H9 (cell line): ENCODE measurements around the gene DHDDS. TPM values are rescaled to one million over a fixed set of nuclear protein-coding genes. Genes with fewer than 3 reads are reported as not detected.

Experiments
- DNase-seq: peaks from one replicate; pipeline ENCODE4 v3.0.0-alpha.2; 2017
- H2AFZ ChIP-seq: one replicate; pipeline ENCODE4 v1.6.1; 2013; ENCODE audit warnings: mild to moderate bottlenecking, low read length, control low read depth, moderate library complexity
- H2AK5ac ChIP-seq: 2 replicates; pipeline ENCODE4 v1.6.1; 2013; ENCODE audit warnings: low read length, control low read depth, mixed read lengths; ENCODE audit not compliant: insufficient read length
- H2BK120ac ChIP-seq: one replicate; pipeline ENCODE4 v1.6.1; 2013; ENCODE audit warnings: low read depth, mild to moderate bottlenecking, low read length, control low read depth, inconsistent platforms; ENCODE audit not compliant: poor library complexity, severe bottlenecking
- H2BK12ac ChIP-seq: 2 replicates; pipeline ENCODE4 v1.6.1; 2013; ENCODE audit warnings: low read length, control low read depth, mixed read lengths, low read depth; ENCODE audit not compliant: insufficient read length
- H2BK15ac ChIP-seq: 2 replicates; pipeline ENCODE4 v1.6.1; 2013; ENCODE audit warnings: low read depth, low read length, control low read depth
- H2BK20ac ChIP-seq: one replicate; pipeline ENCODE4 v1.6.1; 2013; ENCODE audit warnings: low read depth, mild to moderate bottlenecking, low read length, control low read depth, inconsistent platforms; ENCODE audit not compliant: poor library complexity, severe bottlenecking
- H2BK5ac ChIP-seq: 2 replicates; pipeline ENCODE4 v1.6.1; 2013; ENCODE audit warnings: low read length, control low read depth, mixed read lengths; ENCODE audit not compliant: insufficient read length
- H3K14ac ChIP-seq: 2 replicates; pipeline ENCODE4 v1.6.1; 2013; ENCODE audit warnings: low read length, control low read depth; ENCODE audit not compliant: insufficient read depth
- H3K18ac ChIP-seq: 2 replicates; pipeline ENCODE4 v1.6.1; 2013; ENCODE audit warnings: low read depth, mild to moderate bottlenecking, mixed read lengths, low read length, control low read depth; ENCODE audit not compliant: insufficient read length
- H3K23ac ChIP-seq: 2 replicates; pipeline ENCODE4 v1.6.1; 2013; ENCODE audit warnings: low read length, control low read depth, mixed read lengths, low read depth; ENCODE audit not compliant: insufficient read length
- H3K23me2 ChIP-seq: 2 replicates; pipeline ENCODE4 v1.6.1; 2013; ENCODE audit warnings: low read depth, mild to moderate bottlenecking, mixed read lengths, low read length, control low read depth; ENCODE audit not compliant: insufficient read length, poor library complexity, severe bottlenecking
- H3K27ac ChIP-seq: 2 replicates; pipeline ENCODE4 v1.5.1; 2013; ENCODE audit warnings: low read length, control low read depth, mixed read lengths, low read depth; ENCODE audit not compliant: insufficient read length
- H3K27me3 ChIP-seq: 2 replicates; pipeline ENCODE4 v1.6.1; 2013; ENCODE audit warnings: low read length, control low read depth, inconsistent platforms; ENCODE audit not compliant: insufficient read depth
- H3K4ac ChIP-seq: 2 replicates; pipeline ENCODE4 v1.6.1; 2013; ENCODE audit warnings: low read depth, mild to moderate bottlenecking, control low read depth, inconsistent platforms, low read length, moderate library complexity
- H3K4me1 ChIP-seq: 2 replicates; pipeline ENCODE4 v1.6.1; 2013; ENCODE audit warnings: low read length, control low read depth, inconsistent platforms; ENCODE audit not compliant: insufficient read depth
- H3K4me2 ChIP-seq: 2 replicates; pipeline ENCODE4 v1.6.1; 2013; ENCODE audit warnings: low read length, control low read depth, mixed read lengths; ENCODE audit not compliant: insufficient read length, insufficient read depth
- H3K56ac ChIP-seq: 2 replicates; pipeline ENCODE4 v1.6.1; 2013; ENCODE audit warnings: low read depth, mild to moderate bottlenecking, mixed read lengths, low read length, control low read depth; ENCODE audit not compliant: insufficient read length
- H3K79me1 ChIP-seq: 2 replicates; pipeline ENCODE4 v1.6.1; 2013; ENCODE audit warnings: low read depth, mild to moderate bottlenecking, moderate library complexity, low read length, control low read depth, inconsistent platforms; ENCODE audit not compliant: insufficient read depth, poor library complexity, severe bottlenecking
- H3K79me2 ChIP-seq: 2 replicates; pipeline ENCODE4 v1.6.1; 2013; ENCODE audit warnings: low read length, control low read depth, inconsistent platforms; ENCODE audit not compliant: insufficient read depth
- H3K9ac ChIP-seq: 2 replicates; pipeline ENCODE4 v1.6.1; 2013; ENCODE audit warnings: low read length, control low read depth, mixed read lengths; ENCODE audit not compliant: insufficient read length; ENCODE audit errors: extremely low read depth
- H3K9me3 ChIP-seq: one replicate; pipeline ENCODE4 v1.6.1; 2013; ENCODE audit warnings: low read depth, low read length, inconsistent platforms; ENCODE audit not compliant: control insufficient read depth
- H3T11ph ChIP-seq: one replicate; pipeline ENCODE4 v1.6.1; 2013; ENCODE audit warnings: mild to moderate bottlenecking, low read length, control low read depth, inconsistent platforms
- H4K20me1 ChIP-seq: one replicate; pipeline ENCODE4 v1.6.1; 2013; ENCODE audit not compliant: control insufficient read depth, insufficient read length, insufficient read depth
- H4K5ac ChIP-seq: 2 replicates; pipeline ENCODE4 v1.6.1; 2013; ENCODE audit warnings: low read depth, mild to moderate bottlenecking, mixed read lengths, low read length, control low read depth; ENCODE audit not compliant: insufficient read length
- H4K8ac ChIP-seq: replicated peaks from 2 replicates; pipeline ENCODE4 v1.6.1; 2013; ENCODE audit warnings: low read length, control low read depth, mixed read lengths, low read depth; ENCODE audit not compliant: insufficient read length
- H4K91ac ChIP-seq: 2 replicates; pipeline ENCODE4 v1.6.1; 2013; ENCODE audit warnings: low read depth, mild to moderate bottlenecking, moderate library complexity, mixed read lengths, low read length, control low read depth; ENCODE audit not compliant: insufficient read length
- H3K27ac Mint-ChIP-seq, 3 experiments: 2 replicates in 2 of 3; 3 replicates in 1 of 3; pipeline ENCODE4 v1.8.0; 2020 to 2021; ENCODE audit warnings: mixed read lengths in 3 of 3, mild to moderate bottlenecking in 1 of 3, moderate library complexity in 1 of 3
- H3K27me3 Mint-ChIP-seq: 2 replicates; pipeline ENCODE4 v1.8.0; 2021; ENCODE audit warnings: low read depth, mild to moderate bottlenecking, moderate library complexity, mixed read lengths
- H3K36me3 Mint-ChIP-seq, 3 experiments: 2 replicates in 2 of 3; 3 replicates in 1 of 3; pipeline ENCODE4 v1.8.0; 2020 to 2021; ENCODE audit warnings: low read depth in 3 of 3, mixed read lengths in 3 of 3; ENCODE audit not compliant: insufficient read depth in 1 of 3
- H3K4me1 Mint-ChIP-seq, 2 experiments: 2 replicates each; pipeline ENCODE4 v1.8.0; 2020; ENCODE audit warnings: mixed read lengths in 2 of 2
- H3K4me3 Mint-ChIP-seq, 2 experiments: 2 replicates in 1 of 2; 3 replicates in 1 of 2; pipeline ENCODE4 v1.8.0; 2020 to 2021; ENCODE audit warnings: mild to moderate bottlenecking in 2 of 2, mixed read lengths in 2 of 2, moderate library complexity in 1 of 2
- H3K9me3 Mint-ChIP-seq, 2 experiments: 2 replicates in 1 of 2; 3 replicates in 1 of 2; pipeline ENCODE4 v1.8.0; 2020; ENCODE audit warnings: mild to moderate bottlenecking in 2 of 2, mixed read lengths in 2 of 2, moderate library complexity in 1 of 2
- CTCF ChIP-seq: fragments of 200-600 bp; sonication (generic); conservative IDR thresholded peaks from 3 replicates; pipeline ENCODE4 v1.8.0; 2021; ENCODE audit warnings: antibody characterized with exemption, mild to moderate bottlenecking
- WGBS: extraction: QIAGEN DNeasy Blood & Tissue Kit; methylation state at CpG from one replicate; pipeline ENCODE4 v1.1.7; 2013; ENCODE audit warnings: missing lambda C conversion rate, low lambda C conversion rate, mixed read lengths; ENCODE audit not compliant: insufficient read length; ENCODE audit errors: extremely low coverage; 5-methylcytosine and 5-hydroxymethylcytosine counted together
- total RNA-seq: library from RNA; stranded (reverse); gene quantifications from 2 replicates; pipeline ENCODE4 v1.2.1, GENCODE V29; 2021

DHDDS gene
- total RNA-seq, 1 experiment from 2014 or later: 61.2 TPM

GRCh38 chr1:26459148-26459547, 27.0 kb downstream of the DHDDS start:
- H3K9ac ChIP-seq: no peak overlapping the region
- no peaks in the 10 kb centered on the region for H3K4me1 ChIP-seq
- H2BK5ac ChIP-seq: no peak overlapping the region
- H3K4me2 ChIP-seq: no peak overlapping the region
- no peak for TF ChIP-seq CTCF
- H4K8ac ChIP-seq: no peak overlapping the region
- no peak overlapping the region for H3K23ac ChIP-seq
- peaks cover 9 to 64% (median 42%) of the 10 kb centered on the region in 3 experiments; a peak in 6 of 7 replicates for H3K36me3 Mint-ChIP-seq
- no peak overlapping the region for H3K18ac ChIP-seq
- H3K9me3 ChIP-seq: no peaks in the 10 kb centered on the region
- no peak overlapping the region for H3K56ac ChIP-seq
- H2BK20ac ChIP-seq: no peak overlapping the region
- H3K9me3 Mint-ChIP-seq: no peaks in the 10 kb centered on the region
- no peak overlapping the region for H2BK120ac ChIP-seq
- H3K4ac ChIP-seq: no peak overlapping the region
- H3T11ph ChIP-seq: no peak overlapping the region
- no peaks in the 10 kb centered on the region for H3K79me2 ChIP-seq
- H3K27ac ChIP-seq: no peak overlapping the region
- no peaks in the 10 kb centered on the region for H3K79me1 ChIP-seq
- H4K5ac ChIP-seq: no peak overlapping the region
- no peak overlapping the region for H2BK15ac ChIP-seq
- H3K14ac ChIP-seq: no peak overlapping the region
- no peaks in the 10 kb centered on the region for H3K4me1 Mint-ChIP-seq
- H4K20me1 ChIP-seq: no peaks in the 10 kb centered on the region
- no CpG with 5 or more reads among the region's 1 CpG for WGBS
- no peak overlapping the region for H4K91ac ChIP-seq
- no peaks in the 10 kb centered on the region for H3K27me3 ChIP-seq
- no peaks in the 10 kb centered on the region for H3K23me2 ChIP-seq
- no peak overlapping the region for H3K4me3 Mint-ChIP-seq
- no peak overlapping the region; a peak in 1 of 7 replicates for H3K27ac Mint-ChIP-seq
- H2BK12ac ChIP-seq: no peak overlapping the region
- DNase-seq: no peak
- H2AFZ ChIP-seq: no peak overlapping the region
- H3K27me3 Mint-ChIP-seq: no peaks in the 10 kb centered on the region
- no peak overlapping the region for H2AK5ac ChIP-seq
